GM19324 (cell line): Measurements from ENCODE around the gene MCC.

Experiments used
- ATAC-seq: cut with Tn5 transposase; IDR thresholded peaks from one replicate; pipeline ENCODE4 v1.9.1; 2021; ENCODE audit warnings: mild to moderate bottlenecking, moderate library complexity; ENCODE audit not compliant: unreplicated experiment, low FRiP score

MCC gene

DNA sequence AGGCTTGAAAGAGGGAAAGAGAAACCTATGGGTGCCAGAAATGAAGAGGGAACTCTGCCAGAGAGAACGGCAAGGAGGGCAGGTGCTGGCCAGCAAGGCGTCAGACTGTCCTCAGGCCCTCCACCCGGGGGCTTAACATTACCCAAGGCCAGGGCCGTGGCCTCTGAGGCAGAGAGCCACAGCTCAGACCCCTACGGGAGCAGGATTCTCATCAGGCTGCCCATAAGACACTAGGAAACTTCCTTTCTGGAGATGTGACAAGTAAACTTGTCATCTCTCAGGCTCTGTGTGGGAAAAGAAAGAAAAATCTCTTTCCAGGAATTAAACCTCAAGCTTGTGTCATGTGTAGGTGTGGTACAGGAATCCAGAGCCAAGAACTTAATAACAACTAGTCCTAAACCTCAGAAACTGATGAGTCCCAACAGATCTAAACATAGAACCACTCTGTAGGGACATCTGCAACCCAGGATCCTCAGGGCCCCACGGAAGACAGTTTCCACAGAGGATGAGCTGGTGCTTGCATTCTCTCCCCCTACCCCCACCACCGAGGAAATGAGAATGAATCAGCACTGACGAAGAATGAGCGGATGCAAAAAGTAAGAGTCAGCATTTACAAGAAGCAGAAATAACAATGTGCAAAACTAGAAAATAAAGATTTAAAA lies 437.4 kb downstream of the MCC start:
- no peak for ATAC-seq

GRCh38 chr5:113048931-113049330 lies 439.3 kb downstream of the MCC start:
- ATAC-seq = no peak

- peak; percentile 93 for ATAC-seq
These were observed 440.3 kb downstream of the MCC start for GRCh38 chr5:113047733-113048652.

DNA sequence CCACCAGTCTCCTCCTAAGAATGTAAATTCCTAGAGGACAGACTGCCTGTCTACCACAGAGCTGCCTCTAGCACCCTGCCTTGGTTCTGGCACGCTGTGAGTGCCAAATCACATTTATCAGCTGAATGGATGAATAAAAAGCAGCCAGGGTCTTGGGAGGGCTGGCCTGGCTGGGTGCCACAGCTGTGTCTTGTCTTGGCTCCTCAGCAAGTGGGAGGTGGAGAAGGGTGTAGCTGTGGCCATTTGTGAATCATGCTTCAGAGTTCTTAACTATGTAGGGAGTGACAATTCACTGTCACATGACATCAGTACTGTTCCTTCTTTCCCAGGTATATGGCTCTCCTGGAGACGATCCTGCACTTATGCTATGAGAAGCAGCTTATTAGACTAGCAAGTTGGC lies 441.0 kb downstream of the MCC start:
- ATAC-seq = no peak

- no peak for ATAC-seq
These were observed 443.3 kb downstream of the MCC start for GRCh38 chr5:113044776-113045465.

DNA sequence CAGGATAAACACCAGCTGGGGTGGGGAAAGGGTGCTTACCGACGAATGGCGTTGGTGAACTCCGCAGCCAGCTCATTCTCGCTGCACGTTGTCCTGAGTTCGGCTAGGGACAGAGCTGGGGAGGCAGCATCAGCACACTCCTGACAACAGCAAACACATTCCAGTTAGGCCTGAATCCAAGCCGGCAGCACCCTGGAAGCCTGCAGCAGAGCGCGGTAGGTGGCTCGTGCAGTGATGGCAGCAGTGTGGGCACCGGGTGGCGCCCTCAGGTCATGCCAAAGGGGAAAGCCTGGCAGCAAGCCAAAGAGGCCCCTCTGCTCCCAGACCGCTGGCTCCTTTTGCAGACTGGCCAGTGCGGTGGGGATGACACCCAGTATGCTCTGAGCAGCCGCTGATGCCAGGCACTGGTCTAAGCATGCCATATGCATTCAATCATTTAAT lies 444.7 kb downstream of the MCC start:
- no peak for ATAC-seq

DNA sequence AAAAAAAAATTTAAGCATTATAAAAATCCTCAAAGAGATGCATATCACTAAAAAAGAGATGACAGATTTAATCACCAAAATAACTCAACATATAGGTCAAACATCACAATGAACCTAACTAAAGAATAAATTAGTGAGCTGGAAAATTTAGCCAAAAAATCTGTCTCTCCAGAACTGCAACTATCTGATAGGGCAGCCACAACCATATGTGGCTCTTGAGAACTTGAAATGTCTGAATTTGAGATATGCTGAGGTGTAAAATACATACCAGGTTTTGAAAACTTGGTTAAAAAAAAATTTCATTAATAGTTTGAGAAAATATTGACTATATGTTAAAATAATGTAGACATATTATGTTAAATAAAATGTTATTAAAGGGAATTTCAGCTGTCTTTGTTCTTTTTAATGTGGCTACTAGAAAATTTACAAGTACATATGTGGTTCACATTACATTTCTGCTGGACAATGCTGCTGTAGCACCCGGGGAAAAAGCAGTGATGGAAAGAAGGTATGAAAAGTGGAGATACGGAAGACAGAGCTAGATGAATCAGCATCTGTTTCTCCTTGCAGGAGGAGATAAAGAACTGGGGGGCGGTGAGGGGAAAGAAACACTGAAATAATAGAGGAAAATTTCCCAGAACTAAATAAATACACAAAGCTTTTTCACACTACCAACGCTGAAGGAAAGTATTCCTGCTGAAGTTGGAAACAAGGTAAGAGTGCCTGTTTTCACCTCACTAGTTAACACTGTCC lies 445.6 kb downstream of the MCC start:
- ATAC-seq = no peak

DNA sequence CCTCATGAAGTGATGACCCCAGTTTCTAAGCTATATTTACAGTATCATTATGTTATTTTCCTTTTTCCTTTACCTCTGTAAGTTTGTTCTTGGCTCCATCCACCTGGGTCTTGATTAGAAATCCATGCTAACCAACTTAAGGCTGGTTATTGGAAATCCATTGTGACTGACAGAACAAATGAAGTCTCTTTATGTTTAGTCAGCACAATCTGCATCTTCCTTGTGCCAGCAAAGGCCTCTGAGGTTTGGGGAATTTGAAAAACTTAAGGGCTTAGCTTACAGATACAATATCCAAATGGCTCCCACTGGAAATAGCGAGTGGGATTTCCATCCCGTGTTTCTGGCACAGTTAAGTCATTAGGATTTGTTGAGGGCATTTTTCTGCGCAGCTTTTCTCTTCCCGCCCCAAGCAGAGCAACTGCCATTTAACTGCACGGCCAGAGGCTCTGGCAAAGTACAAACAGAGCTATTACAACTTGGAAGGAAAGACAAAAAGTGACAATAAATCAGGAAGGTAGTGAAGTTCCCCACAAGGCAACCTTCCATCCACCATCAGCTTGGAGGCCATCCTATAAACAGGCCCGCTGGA lies 447.5 kb downstream of the MCC start:
- no peak for ATAC-seq

DNA sequence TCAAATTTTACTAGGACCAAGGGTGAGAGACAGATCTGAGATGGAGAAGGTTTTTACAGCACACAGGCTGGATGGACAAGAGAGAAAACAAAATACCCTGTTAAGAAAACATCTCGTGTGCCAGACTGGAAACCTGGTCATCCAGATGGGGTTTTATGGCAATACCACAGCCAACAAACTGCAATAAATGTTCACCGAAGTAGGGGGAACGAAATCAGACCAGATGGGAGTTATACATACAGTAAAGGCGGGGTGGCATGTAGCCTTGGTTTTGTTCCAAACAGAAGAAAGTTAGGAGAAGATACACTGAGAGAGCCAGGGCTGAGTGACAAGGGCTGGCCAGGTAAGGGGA lies 448.3 kb downstream of the MCC start:
- ATAC-seq = no peak

DNA sequence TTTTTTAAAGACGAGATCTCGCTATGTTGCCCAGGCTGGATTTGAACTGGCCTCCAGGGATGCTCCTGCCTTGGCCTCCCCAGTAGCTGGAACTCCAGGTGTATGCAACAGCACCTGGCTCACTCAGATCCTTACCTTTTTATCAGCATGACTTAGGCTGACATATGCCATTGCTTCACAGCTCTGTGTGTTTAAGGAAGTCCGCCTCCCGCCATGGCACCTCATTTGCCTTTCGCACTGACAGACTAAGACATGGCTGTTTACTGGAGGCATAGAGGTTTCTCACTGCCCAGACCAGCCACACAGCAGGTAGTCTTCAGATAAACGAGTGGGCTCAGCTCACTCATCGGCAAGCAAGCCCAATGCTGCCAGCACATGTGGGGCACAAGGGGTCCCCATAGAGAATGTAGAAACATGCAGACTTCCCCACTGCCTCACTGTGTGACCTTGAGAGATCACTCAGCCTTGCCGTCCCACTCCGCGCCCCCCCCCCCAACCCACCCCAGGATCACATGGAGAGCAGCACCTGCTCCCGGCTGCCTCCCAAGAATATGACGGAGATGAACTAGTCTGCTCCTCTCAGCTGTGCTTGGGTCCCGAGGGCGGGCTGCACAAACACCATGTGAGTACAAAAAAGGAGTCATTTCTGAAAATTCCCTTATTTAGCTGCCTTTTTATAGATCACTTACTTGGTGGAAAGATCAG lies 448.9 kb downstream of the MCC start:
- ATAC-seq = no peak

- no peak for ATAC-seq
These were observed 449.5 kb downstream of the MCC start for GRCh38 chr5:113038714-113039113.

DNA sequence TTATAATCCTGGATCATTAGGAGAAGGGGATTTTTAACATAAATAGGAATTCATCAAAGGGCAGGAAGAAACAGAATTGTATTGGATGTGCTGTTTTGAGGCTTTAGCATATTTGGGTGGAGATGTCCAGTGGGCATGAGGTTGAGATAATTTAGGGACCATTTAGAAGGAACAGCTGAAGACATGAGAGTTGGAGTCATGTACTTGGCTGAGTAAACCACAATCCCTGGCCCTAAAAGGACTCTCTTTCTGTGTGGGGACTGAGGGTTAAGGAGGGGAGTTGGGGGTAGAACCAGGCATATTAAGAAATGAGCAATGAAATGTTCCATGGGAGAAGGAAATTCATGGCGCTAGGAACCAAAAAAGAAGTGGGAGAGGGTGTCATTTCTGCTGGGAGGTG lies 450.1 kb downstream of the MCC start:
- no peak for ATAC-seq

DNA sequence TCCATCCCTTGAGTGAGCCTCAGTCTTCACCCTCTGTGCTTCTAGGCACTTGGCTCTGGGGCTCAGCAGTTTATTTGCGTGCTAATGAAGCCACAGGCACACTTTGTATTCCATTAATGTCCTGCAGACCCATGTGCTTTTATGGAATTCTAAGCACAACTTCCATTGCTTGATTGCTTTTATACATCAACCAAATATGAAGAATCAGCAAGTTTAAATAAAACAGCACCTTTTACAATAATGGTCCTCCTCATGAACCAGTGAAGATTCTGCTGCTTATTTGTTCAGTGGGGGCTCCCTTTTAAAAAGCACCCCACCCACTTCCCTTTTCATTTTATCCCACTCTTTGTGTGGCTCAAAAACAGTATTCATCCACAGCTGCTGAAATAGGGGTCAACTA lies 451.4 kb downstream of the MCC start:
- no peak for ATAC-seq

DNA sequence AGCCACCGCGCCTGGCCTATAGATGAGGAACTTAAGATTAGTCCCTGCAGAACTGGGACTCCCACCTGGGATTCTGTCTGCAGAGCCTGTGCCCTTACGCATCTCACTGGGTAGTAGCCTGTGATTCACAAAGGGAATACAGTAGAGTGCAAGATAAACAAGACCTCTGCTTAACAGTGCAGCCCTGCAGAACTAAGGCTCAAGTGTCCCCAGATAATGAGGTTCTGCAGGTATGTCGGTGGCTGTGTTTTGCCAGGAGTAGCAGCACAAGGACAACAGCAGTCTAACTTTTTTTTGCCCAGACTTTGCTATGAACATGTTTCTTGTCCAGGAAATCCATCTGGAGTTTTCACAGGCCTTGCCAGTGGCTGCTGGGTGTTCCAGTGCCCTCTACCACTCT lies 451.9 kb downstream of the MCC start:
- no peak for ATAC-seq

DNA sequence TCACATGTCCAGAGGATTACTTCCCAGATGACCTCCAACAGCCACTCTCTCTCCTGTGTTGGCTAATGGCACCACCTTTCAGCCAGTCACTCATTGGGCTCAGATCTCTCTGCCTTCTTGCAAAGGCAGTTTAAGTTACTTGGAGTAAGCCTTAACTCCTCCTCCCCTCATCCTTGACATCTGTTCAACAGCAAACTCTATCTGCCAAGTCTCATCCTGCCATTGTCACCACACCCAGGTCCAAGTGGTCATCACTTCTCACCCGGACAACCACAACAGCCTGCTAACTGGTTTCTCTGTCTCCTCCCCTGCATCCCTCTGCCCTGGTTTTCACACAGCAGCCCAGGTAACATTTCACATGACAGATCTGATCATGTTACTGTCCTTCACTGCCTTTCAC lies 453.2 kb downstream of the MCC start:
- no peak for ATAC-seq

- no peak for ATAC-seq
These were observed 454.0 kb downstream of the MCC start for GRCh38 chr5:113034182-113034773.

- no peak for ATAC-seq
These were observed 456.7 kb downstream of the MCC start for GRCh38 chr5:113031557-113031956.

GRCh38 chr5:113031104-113031503 lies 457.1 kb downstream of the MCC start:
- no peak for ATAC-seq

DNA sequence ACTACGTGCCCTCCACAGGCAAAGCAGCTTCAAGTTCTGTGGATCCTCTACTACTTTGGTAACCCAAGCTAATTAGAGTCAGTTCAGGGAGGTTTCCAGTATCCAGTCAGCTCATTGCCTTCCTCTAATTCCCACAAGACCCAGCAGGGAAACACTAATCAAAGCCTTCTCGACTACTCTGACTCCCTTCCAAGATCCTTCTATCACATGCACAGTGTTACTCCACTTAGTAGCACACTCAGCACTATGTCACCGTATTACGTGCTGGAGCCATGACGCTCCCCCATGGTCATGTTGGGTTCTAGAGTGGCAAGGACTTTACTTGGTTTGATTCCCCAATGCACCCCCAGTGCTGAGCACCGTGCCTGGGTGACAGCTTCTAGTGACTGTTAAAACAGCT lies 458.6 kb downstream of the MCC start:
- ATAC-seq = no peak
